Sigmoid colon (tissue), 4 donors: ENCODE measurements around the gene SEPTIN14.

Source experiments
- POLR2A ChIP-seq, 2 donors: fragments of 450-650 bp; IDR thresholded peaks; one replicate each; pipeline ENCODE4 v1.6.1; 2016; ENCODE audit warnings: antibody characterized with exemption in 2 of 2, mild to moderate bottlenecking in 2 of 2, moderate library complexity in 2 of 2
- POLR2AphosphoS5 ChIP-seq, 4 donors: sonication (generic); formaldehyde crosslinking; IDR thresholded peaks; one replicate each; pipeline ENCODE4 v1.6.1; 2017; ENCODE audit warnings: antibody characterized with exemption in 4 of 4
- TF ChIP-seq, protein P1 (sequence below), 4 experiments: fragments of 450-650 bp in 3 of 4; fragments of 200-600 bp in 1 of 4; IDR thresholded peaks; one replicate each; pipeline ENCODE4 v1.5.1; 2016 to 2019; ENCODE audit warnings: antibody characterized with exemption in 4 of 4, mild to moderate bottlenecking in 3 of 4, moderate library complexity in 2 of 4

DNA sequence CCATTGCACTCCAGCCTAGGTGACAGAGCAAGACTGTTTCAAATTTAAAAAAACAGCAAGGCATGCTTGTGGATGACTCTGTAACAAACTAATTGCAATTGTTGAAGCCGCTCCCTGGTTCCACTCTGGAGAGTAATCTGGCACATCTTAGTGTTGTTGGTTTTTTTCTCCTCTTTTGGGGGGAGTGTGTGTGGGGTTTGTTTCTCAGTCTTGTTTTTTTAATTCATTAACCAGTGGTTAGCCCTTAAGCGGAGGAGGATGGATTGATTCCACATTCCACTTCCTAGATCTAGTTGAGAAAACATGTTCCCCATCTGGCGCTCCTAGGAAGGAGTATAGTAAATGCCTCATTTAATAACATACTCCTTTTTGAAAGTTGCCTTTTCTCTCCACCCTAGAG is 16.1 kb upstream of the SEPTIN14 start:
- no peak for TF ChIP-seq POLR2A (IDR thresholded peaks at IDR 0.05)
- no peak for TF ChIP-seq POLR2AphosphoS5 (IDR thresholded peaks at IDR 0.05)
- TF ChIP-seq, protein P1, sequence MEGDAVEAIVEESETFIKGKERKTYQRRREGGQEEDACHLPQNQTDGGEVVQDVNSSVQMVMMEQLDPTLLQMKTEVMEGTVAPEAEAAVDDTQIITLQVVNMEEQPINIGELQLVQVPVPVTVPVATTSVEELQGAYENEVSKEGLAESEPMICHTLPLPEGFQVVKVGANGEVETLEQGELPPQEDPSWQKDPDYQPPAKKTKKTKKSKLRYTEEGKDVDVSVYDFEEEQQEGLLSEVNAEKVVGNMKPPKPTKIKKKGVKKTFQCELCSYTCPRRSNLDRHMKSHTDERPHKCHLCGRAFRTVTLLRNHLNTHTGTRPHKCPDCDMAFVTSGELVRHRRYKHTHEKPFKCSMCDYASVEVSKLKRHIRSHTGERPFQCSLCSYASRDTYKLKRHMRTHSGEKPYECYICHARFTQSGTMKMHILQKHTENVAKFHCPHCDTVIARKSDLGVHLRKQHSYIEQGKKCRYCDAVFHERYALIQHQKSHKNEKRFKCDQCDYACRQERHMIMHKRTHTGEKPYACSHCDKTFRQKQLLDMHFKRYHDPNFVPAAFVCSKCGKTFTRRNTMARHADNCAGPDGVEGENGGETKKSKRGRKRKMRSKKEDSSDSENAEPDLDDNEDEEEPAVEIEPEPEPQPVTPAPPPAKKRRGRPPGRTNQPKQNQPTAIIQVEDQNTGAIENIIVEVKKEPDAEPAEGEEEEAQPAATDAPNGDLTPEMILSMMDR (IDR thresholded peaks at IDR 0.05), result no peak
